RWPE2 (cell line): ENCODE measurements around the gene AGBL4.

ENCODE experiments used
- ATAC-seq: fragments of 200-7000 bp; cut with Tn5 transposase; 3 replicates; pipeline ENCODE4 v1.9.1; 2021; ENCODE audit warnings: low read depth
- DNase-seq: peaks from one replicate; pipeline ENCODE4 v3.0.0-alpha.2; 2020; ENCODE audit warnings: low spot score
- H3K27ac ChIP-seq: fragments of 450-650 bp; 2 replicates; pipeline ENCODE4 v1.5.1; 2017; ENCODE audit warnings: mild to moderate bottlenecking; ENCODE audit not compliant: poor library complexity, severe bottlenecking
- H3K27me3 ChIP-seq: fragments of 250-450 bp; sonication (Bioruptor Pico); 2 replicates; pipeline ENCODE4 v1.5.1; 2021; ENCODE audit warnings: mild to moderate bottlenecking, moderate library complexity; ENCODE audit not compliant: insufficient read depth, poor library complexity, severe bottlenecking
- H3K36me3 ChIP-seq: fragments of 250-450 bp; sonication (Bioruptor Pico); 2 replicates; pipeline ENCODE4 v1.5.1; 2020; ENCODE audit warnings: low read depth, mild to moderate bottlenecking, moderate library complexity
- H3K4me1 ChIP-seq: fragments of 250-450 bp; sonication (Bioruptor Pico); 2 replicates; pipeline ENCODE4 v1.5.1; 2021; ENCODE audit warnings: mild to moderate bottlenecking, moderate library complexity; ENCODE audit not compliant: insufficient read depth, poor library complexity, severe bottlenecking
- H3K4me3 ChIP-seq: fragments of 250-450 bp; sonication (Bioruptor Pico); 2 replicates; pipeline ENCODE4 v1.5.1; 2021; ENCODE audit warnings: mild to moderate bottlenecking, moderate library complexity; ENCODE audit not compliant: severe bottlenecking
- H3K9me3 ChIP-seq: fragments of 250-450 bp; sonication (Bioruptor Pico); 2 replicates; pipeline ENCODE4 v1.5.1; 2021; ENCODE audit warnings: mild to moderate bottlenecking, moderate library complexity; ENCODE audit not compliant: severe bottlenecking
- TF ChIP-seq, protein P1 (sequence below): fragments of 450-650 bp; IDR thresholded peaks from one replicate; pipeline ENCODE4 v1.5.1; 2017; ENCODE audit warnings: mild to moderate bottlenecking, moderate library complexity; ENCODE audit not compliant: poor library complexity, severe bottlenecking

Gene AGBL4

GRCh38 chr1:48692235-48692634 lies 1331.5 kb downstream of the AGBL4 start:
- Histone ChIP-seq H3K4me1 (no peaks in the 10 kb centered on the region), H3K9me3 (no peaks in the 10 kb centered on the region), H3K36me3 (no peaks in the 10 kb centered on the region), H3K4me3 (no peak overlapping the region), H3K27ac (no peak overlapping the region), H3K27me3 (no peaks in the 10 kb centered on the region)
- TF ChIP-seq, protein P1, sequence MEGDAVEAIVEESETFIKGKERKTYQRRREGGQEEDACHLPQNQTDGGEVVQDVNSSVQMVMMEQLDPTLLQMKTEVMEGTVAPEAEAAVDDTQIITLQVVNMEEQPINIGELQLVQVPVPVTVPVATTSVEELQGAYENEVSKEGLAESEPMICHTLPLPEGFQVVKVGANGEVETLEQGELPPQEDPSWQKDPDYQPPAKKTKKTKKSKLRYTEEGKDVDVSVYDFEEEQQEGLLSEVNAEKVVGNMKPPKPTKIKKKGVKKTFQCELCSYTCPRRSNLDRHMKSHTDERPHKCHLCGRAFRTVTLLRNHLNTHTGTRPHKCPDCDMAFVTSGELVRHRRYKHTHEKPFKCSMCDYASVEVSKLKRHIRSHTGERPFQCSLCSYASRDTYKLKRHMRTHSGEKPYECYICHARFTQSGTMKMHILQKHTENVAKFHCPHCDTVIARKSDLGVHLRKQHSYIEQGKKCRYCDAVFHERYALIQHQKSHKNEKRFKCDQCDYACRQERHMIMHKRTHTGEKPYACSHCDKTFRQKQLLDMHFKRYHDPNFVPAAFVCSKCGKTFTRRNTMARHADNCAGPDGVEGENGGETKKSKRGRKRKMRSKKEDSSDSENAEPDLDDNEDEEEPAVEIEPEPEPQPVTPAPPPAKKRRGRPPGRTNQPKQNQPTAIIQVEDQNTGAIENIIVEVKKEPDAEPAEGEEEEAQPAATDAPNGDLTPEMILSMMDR: no peak
- DNase-seq: no peak
- ATAC-seq: no peak

DNA sequence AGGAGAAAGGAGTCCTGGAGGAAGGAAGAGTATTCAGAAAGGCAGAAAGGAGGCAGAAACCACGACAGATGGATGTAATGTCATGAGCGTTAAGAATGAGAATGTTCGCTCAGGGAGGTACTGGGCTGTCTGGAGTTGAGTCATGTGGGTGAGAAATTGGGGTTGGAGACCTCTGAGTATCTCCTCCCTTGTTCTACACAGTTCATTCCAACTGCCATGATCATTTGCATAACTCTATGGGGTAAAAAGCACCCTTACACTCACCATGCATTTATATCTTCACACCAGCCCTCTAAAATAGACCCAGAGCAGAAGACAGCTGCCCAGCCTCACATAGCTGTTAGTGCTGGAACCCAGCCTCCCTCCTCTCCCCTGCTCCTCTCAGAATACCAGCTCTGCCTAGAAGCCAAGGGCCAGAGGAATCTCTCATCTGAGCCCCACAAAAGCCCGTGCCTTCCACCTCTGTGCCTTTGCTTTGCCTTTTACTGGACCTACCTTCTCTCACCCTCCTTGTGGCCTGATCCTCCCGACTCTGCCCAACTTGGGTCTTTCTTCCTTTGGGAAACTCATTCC lies 1332.2 kb downstream of the AGBL4 start:
- ATAC-seq (no peak), DNase-seq (no peak)
- no peaks in the 10 kb centered on the region for H3K4me1 ChIP-seq
- no peaks in the 10 kb centered on the region for H3K9me3 ChIP-seq
- no peak overlapping the region for H3K27ac ChIP-seq
- TF ChIP-seq, protein P1: no peak
- no peaks in the 10 kb centered on the region for H3K36me3 ChIP-seq
- no peaks in the 10 kb centered on the region for H3K27me3 ChIP-seq
- H3K4me3 ChIP-seq: no peak overlapping the region

- H3K4me1 ChIP-seq: no peaks in the 10 kb centered on the region
- DNase-seq: no peak
- H3K9me3 ChIP-seq: no peaks in the 10 kb centered on the region
- no peak overlapping the region for H3K4me3 ChIP-seq
- no peaks in the 10 kb centered on the region for H3K27me3 ChIP-seq
- peak; percentile 45; the same call in 2 of the 3 replicates for ATAC-seq
- TF ChIP-seq, protein P1: peak; percentile 15
- no peaks in the 10 kb centered on the region for H3K36me3 ChIP-seq
- H3K27ac ChIP-seq: no peak overlapping the region
These were observed 1335.5 kb downstream of the AGBL4 start for GRCh38 chr1:48688102-48688760.

DNA sequence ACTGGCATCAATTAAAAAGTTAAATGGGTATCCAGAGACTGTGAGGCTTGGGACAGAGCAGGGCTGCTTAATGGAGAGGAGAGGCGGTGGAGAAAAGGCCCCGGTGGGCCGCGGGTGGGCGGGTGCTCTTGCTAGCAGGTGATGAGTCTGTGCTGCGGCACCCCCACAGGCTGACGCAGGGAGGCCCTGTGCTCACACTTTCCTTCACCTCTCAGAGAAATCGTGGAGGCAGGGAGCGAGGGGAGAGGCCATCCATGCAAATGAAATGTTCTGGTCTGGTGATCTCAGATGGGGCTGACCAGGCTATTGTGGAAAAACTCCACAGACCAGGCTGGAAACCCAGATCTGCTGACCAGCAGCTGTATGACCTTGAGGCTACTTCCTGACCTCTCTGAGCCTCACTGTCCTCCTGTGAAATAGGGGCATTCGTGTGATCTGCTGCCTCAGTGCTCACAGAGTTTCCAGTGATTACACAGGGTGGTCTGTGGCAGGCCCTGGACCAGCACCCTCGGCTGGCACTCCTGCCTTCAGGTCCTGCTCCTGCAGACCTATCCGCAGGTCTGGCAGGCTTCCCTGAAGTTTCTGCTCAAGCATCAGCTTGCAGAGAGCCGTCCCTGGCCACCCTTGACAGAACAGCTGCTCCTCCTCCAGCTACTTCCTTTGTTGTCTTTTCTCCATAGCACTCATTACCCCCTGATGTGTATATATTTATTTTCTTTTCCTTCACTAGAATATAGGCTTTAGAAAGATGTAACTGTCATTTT lies 1336.3 kb downstream of the AGBL4 start:
- Histone ChIP-seq H3K9me3 (no peaks in the 10 kb centered on the region), H3K27ac (no peak overlapping the region), H3K27me3 (no peaks in the 10 kb centered on the region), H3K4me1 (no peaks in the 10 kb centered on the region), H3K4me3 (no peak overlapping the region), H3K36me3 (no peaks in the 10 kb centered on the region)
- DNase-seq: no peak
- TF ChIP-seq, protein P1: no peak
- no peak for ATAC-seq

- TF ChIP-seq, protein P1: no peak
- no peaks in the 10 kb centered on the region for H3K27me3 ChIP-seq
- ATAC-seq (no peak), DNase-seq (no peak)
- no peaks in the 10 kb centered on the region for H3K9me3 ChIP-seq
- no peaks in the 10 kb centered on the region for H3K36me3 ChIP-seq
- no peak overlapping the region for H3K27ac ChIP-seq
- H3K4me3 ChIP-seq: no peak overlapping the region
- H3K4me1 ChIP-seq: no peaks in the 10 kb centered on the region
These were observed 1337.6 kb downstream of the AGBL4 start for GRCh38 chr1:48686159-48686558.
